Skeletal muscle cell (primary cell): ENCODE measurements around the gene PDCD7.
"Not testable (repeated sequence)": the region's sequence is repeated elsewhere in the genome, so short reads cannot be mapped to it uniquely, and the experiment has no call there.

Source experiments
- DNase-seq: peaks from one replicate; pipeline ENCODE4 v3.0.0-alpha.2; 2010; ENCODE audit warnings: low read depth
- H3K4me3 ChIP-seq: 2 replicates; pipeline ENCODE4 v1.5.1; 2011; ENCODE audit warnings: low read depth, mild to moderate bottlenecking, control low read depth, low read length, moderate library complexity

Gene PDCD7, protein sequence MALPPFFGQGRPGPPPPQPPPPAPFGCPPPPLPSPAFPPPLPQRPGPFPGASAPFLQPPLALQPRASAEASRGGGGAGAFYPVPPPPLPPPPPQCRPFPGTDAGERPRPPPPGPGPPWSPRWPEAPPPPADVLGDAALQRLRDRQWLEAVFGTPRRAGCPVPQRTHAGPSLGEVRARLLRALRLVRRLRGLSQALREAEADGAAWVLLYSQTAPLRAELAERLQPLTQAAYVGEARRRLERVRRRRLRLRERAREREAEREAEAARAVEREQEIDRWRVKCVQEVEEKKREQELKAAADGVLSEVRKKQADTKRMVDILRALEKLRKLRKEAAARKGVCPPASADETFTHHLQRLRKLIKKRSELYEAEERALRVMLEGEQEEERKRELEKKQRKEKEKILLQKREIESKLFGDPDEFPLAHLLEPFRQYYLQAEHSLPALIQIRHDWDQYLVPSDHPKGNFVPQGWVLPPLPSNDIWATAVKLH

DNA sequence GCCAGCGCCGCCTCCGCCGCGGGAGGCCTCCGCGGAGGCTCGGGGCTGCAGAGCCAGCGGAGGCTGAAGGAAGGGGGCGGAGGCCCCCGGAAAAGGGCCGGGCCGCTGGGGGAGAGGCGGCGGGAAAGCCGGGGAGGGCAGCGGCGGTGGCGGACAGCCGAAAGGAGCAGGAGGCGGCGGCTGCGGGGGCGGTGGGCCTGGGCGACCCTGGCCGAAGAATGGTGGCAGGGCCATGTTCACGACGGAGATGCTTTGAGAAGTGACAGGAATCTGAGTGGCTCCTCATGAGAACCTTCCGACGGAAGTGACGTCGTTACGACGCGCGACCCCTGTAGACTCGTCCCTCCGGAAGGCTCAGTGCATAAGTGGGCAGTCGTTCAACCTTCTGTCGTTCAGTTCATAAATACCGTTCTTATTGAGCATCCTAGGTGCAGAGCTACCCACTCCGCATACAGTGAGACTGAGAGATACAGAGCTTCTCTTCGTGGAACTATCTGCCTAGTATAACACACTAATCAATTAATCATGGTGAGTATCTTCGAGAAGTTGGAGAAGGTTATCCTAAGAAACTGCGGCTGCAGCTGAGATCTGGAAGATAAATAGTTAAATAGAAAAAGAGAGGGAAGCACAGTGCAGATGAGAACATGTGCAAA is at the start of gene PDCD7:
Gene PDCD7 (minus strand): TSS at position 261 of the 653 bp plus-strand sequence. CDS start 27 bp downstream, at position 234.
- H3K4me3 ChIP-seq: peak within 1 kb of the TSS; percentile 75
- DNase-seq: peak; percentile 73

DNA sequence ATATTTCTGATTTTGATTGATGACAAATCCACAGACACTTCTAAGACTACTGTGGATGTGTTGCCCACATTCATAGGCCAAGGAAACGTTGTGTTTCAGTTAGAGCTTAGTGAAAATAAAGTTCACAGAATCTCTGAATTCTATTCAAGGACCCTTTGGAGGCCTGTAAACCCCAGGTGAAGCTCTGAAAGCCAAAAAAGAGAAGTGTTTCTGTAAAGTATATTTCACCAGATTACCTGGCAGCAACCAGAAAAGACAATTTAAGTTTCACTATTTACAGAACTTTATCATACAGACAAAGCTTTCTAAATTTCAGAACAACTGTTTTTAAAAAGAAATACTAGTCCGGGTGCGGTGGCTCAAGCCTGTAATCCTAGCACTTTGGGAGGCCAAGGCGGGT is 48.9 kb upstream of the PDCD7 start:
- no peak for DNase-seq
- H3K4me3 ChIP-seq: no peak overlapping the region

DNA sequence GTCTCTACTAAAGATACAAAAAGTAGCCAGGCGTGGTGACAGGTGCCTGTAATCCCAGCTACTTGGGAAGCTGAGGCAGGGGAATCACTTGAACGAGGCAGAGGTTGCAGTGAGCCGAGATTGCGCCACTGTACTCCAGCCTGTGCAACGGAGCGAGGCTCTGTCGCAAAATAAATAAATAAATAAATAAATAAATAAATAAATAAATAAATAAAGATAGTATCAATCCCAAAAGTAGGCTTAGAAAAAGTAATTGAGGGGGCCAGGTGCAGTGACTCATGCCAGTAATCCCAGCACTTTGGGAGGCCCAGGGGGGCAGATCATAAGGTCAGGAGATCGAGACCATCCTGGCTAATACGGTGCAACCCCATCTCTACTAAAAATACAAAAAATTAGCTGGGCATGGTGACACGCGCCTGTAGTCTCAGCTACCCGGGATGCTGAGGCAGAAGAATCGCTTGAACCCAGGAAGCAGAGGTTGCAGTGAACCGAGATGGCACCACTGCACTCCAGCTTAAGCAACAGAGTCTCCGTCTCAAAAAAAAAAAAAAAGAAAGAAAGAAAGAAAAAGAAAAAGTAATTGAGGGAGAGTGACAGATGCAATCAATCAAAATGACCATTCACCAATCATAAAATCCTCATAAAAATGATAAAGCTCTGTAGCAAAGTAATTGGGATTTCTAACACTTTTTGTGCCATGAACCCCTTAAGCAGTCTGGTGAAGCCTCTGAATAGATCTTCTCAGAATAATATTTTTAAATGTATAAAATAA is 48.2 kb upstream of the PDCD7 start:
- not testable (repeated sequence) for DNase-seq, H3K4me3 ChIP-seq

DNA sequence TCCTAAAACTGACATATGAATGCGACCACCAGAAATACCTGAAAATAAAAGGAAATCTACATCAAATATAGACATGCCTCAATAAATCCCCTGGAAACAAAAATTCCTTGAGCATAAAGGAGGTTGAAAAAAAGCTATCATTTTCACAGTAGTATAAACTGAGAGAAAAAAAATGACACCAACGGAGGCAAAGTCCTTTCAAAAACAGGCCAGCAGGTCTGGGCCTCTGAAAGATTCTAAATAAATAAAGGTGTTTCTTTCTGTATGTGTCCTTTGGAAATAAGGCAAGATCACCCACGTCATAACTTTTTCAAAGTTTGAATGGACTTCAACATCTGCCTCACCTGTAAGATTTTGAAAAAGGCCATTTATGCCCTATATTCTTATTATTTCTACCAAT is 46.6 kb upstream of the PDCD7 start:
- H3K4me3 ChIP-seq: no peak overlapping the region
- DNase-seq: no peak

DNA sequence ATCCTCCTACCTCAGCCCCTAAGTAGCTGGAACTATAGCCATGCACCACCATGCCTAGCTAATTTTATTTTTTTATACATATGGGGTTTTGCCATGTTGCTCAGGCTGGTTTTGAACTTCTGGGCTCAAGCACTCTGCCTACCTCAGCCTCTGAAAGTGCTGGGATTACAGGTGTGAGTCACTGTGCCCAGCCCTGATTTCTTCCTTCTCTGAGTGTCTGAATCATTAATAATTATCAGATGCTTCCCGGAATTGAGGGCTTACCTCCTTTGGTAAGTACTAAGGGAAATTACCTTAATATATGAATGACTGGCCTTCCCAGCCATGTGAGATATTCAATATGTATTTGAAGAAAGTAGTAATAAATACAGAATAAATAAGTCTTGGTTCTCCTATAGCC is 44.3 kb upstream of the PDCD7 start:
- no peak overlapping the region for H3K4me3 ChIP-seq
- no peak for DNase-seq

DNA sequence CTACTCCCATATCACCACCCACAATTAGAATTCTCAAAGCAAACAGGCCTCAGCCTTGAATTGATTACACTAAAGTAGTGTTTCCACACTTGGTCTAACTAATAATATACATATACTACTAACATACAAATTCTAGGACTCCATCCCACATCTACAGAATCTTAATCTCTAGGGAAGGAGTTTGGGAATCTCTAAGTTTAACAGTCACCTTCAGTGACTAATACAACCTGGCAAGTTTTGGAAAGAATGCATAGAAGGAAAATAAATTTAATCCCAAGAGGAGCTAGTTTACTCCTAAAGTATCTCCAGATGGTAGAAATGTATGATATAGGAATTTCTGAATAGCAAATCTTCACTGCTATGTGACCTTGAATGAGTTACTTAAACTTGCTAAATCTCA is 42.4 kb upstream of the PDCD7 start:
- no peak for DNase-seq
- no peak overlapping the region for H3K4me3 ChIP-seq

DNA sequence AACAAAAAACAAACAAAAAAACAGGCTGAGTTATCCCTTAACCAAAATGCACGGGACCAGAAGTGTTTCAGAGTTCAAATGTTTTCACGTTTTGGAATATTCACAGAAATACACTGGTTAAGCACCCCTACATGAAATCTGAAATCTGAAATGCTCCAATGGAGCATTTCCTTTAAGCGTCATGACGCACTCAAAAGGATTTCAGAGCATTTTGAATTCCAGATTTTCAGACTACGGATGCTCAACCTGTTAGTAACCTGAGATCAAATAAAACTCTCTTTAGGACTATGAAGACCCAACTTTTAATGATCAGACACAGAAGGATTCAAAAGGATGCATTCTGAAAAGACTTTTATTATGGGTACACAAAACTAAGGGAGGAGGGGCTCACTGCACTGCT is 41.9 kb upstream of the PDCD7 start:
- no peak for DNase-seq
- H3K4me3 ChIP-seq: no peak overlapping the region

DNA sequence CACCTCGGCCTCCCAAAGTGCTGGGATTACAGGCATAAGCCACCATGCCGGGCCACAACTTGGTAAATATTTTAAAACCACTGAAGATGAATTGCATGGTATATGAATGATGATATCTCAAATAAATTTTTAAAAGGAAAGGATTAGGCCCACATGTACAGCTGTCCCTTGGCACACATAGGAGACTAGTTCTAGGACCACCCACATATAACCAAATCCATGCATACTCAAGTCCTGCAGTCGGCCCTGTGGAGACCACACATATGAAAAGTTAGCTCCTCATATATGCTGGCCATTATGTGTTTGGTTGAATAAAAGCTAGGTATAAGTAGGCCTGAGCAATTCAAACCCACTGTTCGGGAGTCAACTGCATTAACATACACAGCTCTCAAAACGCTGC is 40.9 kb upstream of the PDCD7 start:
- no peak for DNase-seq
- H3K4me3 ChIP-seq: no peak overlapping the region

DNA sequence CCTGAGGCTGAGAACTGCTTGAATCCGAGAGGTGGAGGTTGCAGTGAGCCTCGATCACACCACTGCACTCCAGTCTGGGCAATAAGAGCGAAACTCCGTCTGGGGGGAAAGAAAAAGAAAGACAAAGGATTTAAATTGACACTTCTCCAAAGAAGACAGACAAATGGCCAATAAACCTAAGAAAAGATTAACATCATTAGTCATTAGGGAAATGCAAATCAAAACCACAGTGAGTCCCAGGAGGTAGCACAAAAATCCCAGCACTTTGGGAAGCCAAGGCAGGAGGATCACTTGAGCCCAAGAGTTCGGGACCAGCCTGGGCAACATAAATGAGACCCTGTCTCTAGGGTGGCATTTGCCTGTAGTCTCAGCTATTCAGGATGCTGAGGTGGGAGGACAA is 38.9 kb upstream of the PDCD7 start:
- no peak for DNase-seq
- H3K4me3 ChIP-seq: no peak overlapping the region

DNA sequence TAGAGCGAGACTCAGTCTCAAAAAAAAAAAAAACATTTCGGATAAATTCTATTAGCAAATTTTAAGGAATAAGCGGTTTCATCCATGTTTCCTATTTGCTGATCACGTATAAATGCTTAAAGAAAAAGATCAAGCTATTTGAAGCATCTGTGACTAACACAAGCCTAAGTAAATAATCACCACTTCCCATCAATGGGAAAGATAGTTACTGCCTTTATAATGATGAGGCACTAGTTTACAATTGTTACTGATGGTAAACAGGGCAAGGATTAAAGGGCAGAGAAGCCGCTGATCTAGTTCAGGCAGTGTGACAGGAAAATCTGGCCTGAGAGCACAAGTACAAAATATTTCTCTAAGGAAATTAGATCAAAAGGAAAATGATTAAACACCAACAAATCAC is 37.8 kb upstream of the PDCD7 start:
- no peak for DNase-seq
- H3K4me3 ChIP-seq: no peak overlapping the region

DNA sequence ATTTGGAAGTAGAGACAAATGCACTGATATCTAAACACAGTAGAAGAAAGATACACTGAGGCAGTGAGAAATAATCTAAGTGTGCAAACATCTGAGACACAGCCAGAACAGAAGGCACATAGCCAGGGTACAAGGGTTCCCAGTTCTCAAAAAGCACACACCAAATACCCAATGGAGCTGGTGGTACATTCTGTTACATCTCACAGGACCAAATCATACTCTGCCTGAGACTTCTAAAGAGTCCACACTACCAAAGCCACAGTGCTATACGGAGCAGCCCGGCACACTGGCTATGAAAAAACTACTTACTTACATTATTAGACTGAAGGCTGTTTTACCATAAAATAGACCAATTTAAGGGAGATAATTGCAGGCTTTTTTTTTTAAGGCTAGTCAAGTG is 32.3 kb upstream of the PDCD7 start:
- no peak for DNase-seq
- no peak overlapping the region for H3K4me3 ChIP-seq

DNA sequence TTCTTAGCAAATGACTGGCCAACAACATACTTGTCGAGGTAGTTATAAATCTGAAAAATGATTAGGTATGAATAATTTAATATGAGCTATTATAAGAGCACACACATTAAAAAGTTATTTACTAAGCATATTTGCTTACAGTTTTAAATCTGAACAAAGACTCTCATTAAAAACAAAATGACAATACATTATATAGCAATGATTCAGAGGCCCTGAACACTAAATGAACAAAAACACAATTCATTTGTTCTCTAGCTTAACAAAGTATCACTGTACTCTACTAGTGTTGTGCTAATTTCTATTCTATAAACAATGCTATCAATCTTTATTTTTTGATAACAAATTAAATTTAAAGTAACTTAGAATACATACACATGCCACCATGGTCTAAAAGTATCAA is 30.5 kb upstream of the PDCD7 start:
- H3K4me3 ChIP-seq: no peak overlapping the region
- no peak for DNase-seq

DNA sequence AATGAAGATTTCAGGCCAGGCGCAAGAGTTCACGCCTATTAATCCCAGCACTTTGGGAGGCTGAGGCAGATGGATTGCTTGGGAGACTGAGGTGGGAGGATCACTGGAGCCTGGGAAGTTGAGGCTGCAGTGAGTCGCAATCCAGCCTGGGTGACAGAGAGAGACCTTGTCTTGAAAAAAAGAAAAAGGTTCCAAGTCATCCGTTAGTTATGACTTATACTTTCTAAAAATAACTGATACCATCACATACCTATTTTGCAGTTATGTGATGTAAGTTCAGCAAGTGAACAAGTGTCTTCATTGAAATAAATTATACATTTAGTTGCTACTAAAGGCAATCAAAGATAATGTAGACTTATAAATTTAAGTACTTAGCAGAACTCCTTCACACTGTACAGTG is 29.4 kb upstream of the PDCD7 start:
- no peak for DNase-seq
- no peak overlapping the region for H3K4me3 ChIP-seq

DNA sequence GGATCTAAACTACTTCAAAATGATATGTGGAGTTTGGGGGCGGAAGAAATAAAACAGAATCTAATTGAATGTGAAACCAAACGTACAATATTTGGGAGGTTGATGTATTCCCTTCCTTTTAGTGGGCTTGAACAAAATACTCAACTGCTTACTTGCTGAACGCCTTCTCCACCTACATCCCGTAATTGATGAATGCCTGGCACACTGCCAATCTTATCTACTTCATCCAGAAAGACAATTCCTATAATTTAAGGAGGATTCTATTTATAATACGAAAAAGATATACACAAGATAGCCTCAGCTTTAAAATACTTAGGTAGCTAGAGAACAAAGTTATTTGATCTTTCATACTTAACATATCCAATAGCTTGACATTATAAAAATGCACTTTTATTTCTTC is 23.1 kb upstream of the PDCD7 start:
- no peak overlapping the region for H3K4me3 ChIP-seq
- DNase-seq: no peak

DNA sequence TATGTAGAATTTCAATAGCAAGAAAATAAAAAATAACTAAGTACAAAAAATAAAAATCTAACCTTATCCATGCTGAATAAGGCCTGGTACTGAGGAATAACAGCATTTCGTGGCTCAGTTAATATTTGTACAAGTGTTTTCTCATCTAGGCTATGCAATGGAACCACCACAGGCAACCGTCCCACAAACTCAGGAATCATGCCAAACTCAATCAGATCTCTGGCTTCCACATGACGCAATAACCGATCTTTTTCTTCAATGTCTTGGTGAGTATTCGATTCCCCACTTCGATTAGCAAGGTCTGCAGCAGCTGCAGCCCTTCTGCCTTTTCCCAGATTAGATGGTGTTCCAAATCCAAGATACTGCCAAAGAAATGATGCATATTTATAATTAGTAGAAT is 21.1 kb upstream of the PDCD7 start:
- no peak overlapping the region for H3K4me3 ChIP-seq
- no peak for DNase-seq

DNA sequence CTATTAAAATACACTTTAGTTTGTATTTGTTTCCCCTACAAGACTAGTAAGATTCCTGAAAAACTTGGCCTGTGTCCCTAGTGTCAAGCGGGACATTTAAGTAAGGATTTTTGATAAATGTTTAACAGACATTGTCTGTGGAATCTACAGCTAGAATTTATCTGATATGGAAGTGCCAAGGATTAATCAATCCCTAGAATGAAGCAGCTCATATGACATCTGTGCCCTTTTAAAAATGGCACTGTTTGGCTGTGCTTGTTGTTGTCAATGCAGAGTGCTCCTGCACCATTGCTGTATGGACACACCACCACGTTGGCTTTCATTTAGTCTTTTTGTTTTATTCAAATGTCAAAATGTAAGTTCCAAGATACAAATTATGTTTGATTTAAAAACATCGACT is 14.3 kb upstream of the PDCD7 start:
- DNase-seq: no peak
- no peak overlapping the region for H3K4me3 ChIP-seq

DNA sequence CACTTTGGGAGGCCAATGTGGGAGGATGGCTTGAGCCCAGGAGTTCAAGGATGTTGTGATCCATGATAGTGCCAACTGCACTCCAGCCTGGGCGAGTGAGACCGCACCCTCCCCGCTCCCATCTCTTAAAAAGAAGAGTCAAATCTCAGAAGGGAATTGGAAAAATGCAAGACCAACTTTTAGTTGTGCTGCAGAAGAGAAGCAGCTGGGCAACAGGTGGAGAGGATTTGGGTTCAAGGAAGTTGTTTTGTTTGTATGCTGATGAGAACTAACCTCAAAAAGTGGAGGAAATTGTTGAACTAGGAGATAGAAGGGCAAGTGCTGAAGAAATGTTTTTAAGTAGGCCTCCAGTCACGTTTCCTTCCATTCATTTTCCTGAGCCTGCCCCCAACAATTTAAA is 12.8 kb upstream of the PDCD7 start:
- no peak for DNase-seq
- H3K4me3 ChIP-seq: no peak overlapping the region

DNA sequence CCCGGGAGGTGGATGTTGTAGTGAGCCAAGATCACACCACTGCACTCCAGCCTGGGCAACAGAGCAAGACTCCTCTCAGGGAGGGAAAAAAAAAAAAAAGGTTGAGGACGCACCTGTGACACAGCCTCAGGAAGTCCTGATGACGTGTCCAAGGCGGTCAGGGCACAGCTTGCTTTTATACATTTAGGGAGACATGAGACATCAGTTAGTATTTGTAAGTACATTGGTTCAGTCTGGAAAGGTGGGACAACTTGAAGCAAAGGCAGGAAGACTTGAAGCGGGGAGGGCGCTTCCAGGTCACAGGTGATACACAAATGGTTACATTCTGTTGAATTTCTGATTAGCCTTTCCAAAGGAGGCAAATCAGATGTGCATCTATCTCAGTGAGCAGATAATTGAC is 5.0 kb upstream of the PDCD7 start:
- not testable (repeated sequence) for H3K4me3 ChIP-seq, DNase-seq

DNA sequence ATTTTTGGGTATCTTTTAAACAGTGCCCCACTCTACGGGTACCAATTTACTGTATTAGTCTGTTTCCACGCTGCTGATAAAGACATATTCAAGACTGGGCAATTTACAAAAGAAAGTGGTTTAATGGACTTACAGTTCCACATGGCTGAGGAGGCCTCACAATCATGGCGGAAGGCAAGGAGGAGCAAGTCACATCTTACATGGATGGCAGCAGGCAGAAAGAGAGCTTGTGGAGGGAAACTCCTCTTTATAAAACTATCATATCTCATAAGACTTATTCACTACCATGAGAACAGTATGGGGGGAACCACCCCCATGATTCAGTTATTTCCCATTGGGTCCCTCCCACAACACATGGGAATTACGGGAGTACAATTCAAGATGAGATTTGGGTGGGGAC is 4.3 kb upstream of the PDCD7 start:
- DNase-seq, H3K4me3 ChIP-seq: not testable (repeated sequence)

DNA sequence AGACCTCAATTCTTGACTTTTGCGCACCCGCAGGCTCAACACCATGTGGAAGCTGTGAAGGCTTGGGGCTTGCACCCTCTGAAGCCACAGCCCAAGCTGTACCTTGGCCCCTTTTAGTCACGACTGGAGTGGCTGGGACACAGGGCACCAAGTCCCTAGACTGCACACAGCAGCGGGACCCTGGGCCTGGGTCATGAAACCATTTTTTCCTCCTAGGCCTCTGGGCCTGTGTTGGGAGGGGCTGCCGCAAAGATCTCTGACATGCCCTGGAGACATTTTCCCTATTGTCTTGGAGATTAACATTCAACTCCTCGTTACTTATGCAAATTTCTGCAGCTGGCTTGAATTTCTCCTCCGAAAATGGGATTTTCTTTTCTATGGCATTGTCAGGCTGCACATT is 3.5 kb upstream of the PDCD7 start:
- DNase-seq, H3K4me3 ChIP-seq: not testable (repeated sequence)
